ENCODE data around the gene OSTC.
"Not testable (repeated sequence)": the region's sequence is repeated elsewhere in the genome, so short reads cannot be mapped to it uniquely, and the experiment has no call there.

The OSTC gene

GRCh38 chr4:108649863-108650211, 562 bp upstream of the OSTC start:
- no peak for DNase-seq

GRCh38 chr4:108651014-108651791, 804 bp downstream of the OSTC start:
- peak; percentile 17 for DNase-seq

- no peak for DNase-seq
Observed at GRCh38 chr4:108662629-108663028, 12.2 kb downstream of the OSTC start.

- DNase-seq: no peak
Observed at GRCh38 chr4:108674356-108674977, 24.1 kb downstream of the OSTC start.

GRCh38 chr4:108681321-108681809, 31.0 kb downstream of the OSTC start:
- DNase-seq: no peak

- DNase-seq: peak; percentile 19
Observed at GRCh38 chr4:108683479-108683878, 33.1 kb downstream of the OSTC start.

GRCh38 chr4:108685036-108685686, 34.8 kb downstream of the OSTC start:
- DNase-seq: no peak

- no peak for DNase-seq
Observed at GRCh38 chr4:108690738-108691137, 40.3 kb downstream of the OSTC start.

- DNase-seq: no peak
Observed at GRCh38 chr4:108693211-108693610, 42.8 kb downstream of the OSTC start.

GRCh38 chr4:108693819-108694218, 43.4 kb downstream of the OSTC start:
- DNase-seq: no peak

- no peak for DNase-seq
Observed at GRCh38 chr4:108694423-108694822, 44.0 kb downstream of the OSTC start.

GRCh38 chr4:108695062-108695461, 44.7 kb downstream of the OSTC start:
- no peak for DNase-seq

- no peak for DNase-seq
Observed at GRCh38 chr4:108696160-108696559, 45.8 kb downstream of the OSTC start.

GRCh38 chr4:108700081-108700757, 49.8 kb downstream of the OSTC start:
- peak; percentile 9 for DNase-seq

GRCh38 chr4:108702960-108703359, 52.6 kb downstream of the OSTC start:
- DNase-seq: peak; percentile 33

GRCh38 chr4:108703370-108703769, 53.0 kb downstream of the OSTC start:
- DNase-seq: no peak

- DNase-seq: no peak
Observed at GRCh38 chr4:108703966-108704365, 53.6 kb downstream of the OSTC start.

GRCh38 chr4:108706289-108706688, 55.9 kb downstream of the OSTC start:
- DNase-seq: no peak

- DNase-seq: no peak
Observed at GRCh38 chr4:108709234-108709633, 58.8 kb downstream of the OSTC start.

GRCh38 chr4:108709722-108710121, 59.3 kb downstream of the OSTC start:
- no peak for DNase-seq

GRCh38 chr4:108710578-108710977, 60.2 kb downstream of the OSTC start:
- not testable (repeated sequence) for DNase-seq

- DNase-seq: no peak
Observed at GRCh38 chr4:108714880-108715279, 64.5 kb downstream of the OSTC start.

GRCh38 chr4:108716340-108716739, 65.9 kb downstream of the OSTC start:
- DNase-seq: no peak

All from kidney glomerular epithelial cell (primary cell).